IMR-90 (cell line): ENCODE data around the gene EFS. TPM values are rescaled to one million over a fixed set of nuclear protein-coding genes. Genes with fewer than 3 reads are reported as not detected.
A peak's percentile ranks its signal among the peaks of the same experiment; 100 is the strongest.

Experiments used
- ATAC-seq: fragments of 200-7000 bp; cut with Tn5 transposase; 2 replicates; pipeline ENCODE4 v1.9.1; 2020; ENCODE audit warnings: low read depth, mild to moderate bottlenecking, moderate library complexity
- BruUV-seq: library from RNA; stranded (reverse); fragments of 400-500 nt; replicated peaks from 2 replicates; lab custom pipeline; 2021; lab: Mats Ljungman, UMichigan
- CTCF ChIA-PET: fragments of 300-600 bp; formaldehyde crosslinking; extraction: SDS; loops from one replicate; lab custom pipeline; 2021; ENCODE audit warnings: antibody characterized with exemption; lab: Yijun Ruan, JAX
- POLR2A ChIA-PET: fragments of 300-600 bp; sonication (Branson Sonifier 250); formaldehyde crosslinking; loops from one replicate; lab custom pipeline; 2022; ENCODE audit warnings: antibody characterized with exemption; ENCODE audit not compliant: unreplicated experiment; lab: Charles Lee
- DNase-seq: peaks from one replicate; pipeline ENCODE4 v3.0.0; 2013
- H2AFZ ChIP-seq: replicated peaks from 2 replicates; pipeline ENCODE3; 2013; ENCODE audit warnings: low read length, mild to moderate bottlenecking; ENCODE audit not compliant: poor library complexity
- H2AK5ac ChIP-seq: 2 replicates; pipeline ENCODE4 v1.6.1; 2013; ENCODE audit warnings: low read depth, low read length, inconsistent platforms
- H2AK9ac ChIP-seq: replicated peaks from 2 replicates; pipeline ENCODE3; 2013; ENCODE audit warnings: mild to moderate bottlenecking, low read depth, low read length, moderate library complexity; ENCODE audit not compliant: poor library complexity
- H2BK120ac ChIP-seq: 2 replicates; pipeline ENCODE4 v1.6.1; 2013; ENCODE audit warnings: low read depth, low read length, inconsistent platforms
- H2BK15ac ChIP-seq: 3 replicates; pipeline ENCODE4 v1.6.1; 2013; ENCODE audit warnings: low read depth, low read length, inconsistent platforms
- H2BK20ac ChIP-seq: 2 replicates; pipeline ENCODE4 v1.6.1; 2013; ENCODE audit warnings: low read depth, mild to moderate bottlenecking, inconsistent platforms, low read length, moderate library complexity
- H2BK5ac ChIP-seq: 2 replicates; pipeline ENCODE4 v1.6.1; 2013; ENCODE audit warnings: mild to moderate bottlenecking, low read depth, low read length, inconsistent platforms; ENCODE audit not compliant: poor library complexity, severe bottlenecking
- H3K14ac ChIP-seq: replicated peaks from 2 replicates; pipeline ENCODE4 v1.6.1; 2013; ENCODE audit warnings: low read depth, low read length, inconsistent platforms
- H3K18ac ChIP-seq: 2 replicates; pipeline ENCODE4 v1.6.1; 2013; ENCODE audit warnings: low read depth, low read length, control low read depth
- H3K23ac ChIP-seq: 2 replicates; pipeline ENCODE4 v1.6.1; 2013; ENCODE audit warnings: low read depth, low read length, inconsistent platforms
- H3K27ac ChIP-seq: 2 replicates; pipeline ENCODE4 v1.5.1; 2013; ENCODE audit warnings: mild to moderate bottlenecking, control low read depth, low read length; ENCODE audit not compliant: insufficient read depth
- H3K27me3 ChIP-seq: 2 replicates; pipeline ENCODE4 v1.6.1; 2013; ENCODE audit warnings: low read length; ENCODE audit not compliant: control insufficient read depth, insufficient read depth
- H3K36me3 ChIP-seq: 2 replicates; pipeline ENCODE4 v1.6.1; 2013; ENCODE audit warnings: low read length, mixed read lengths; ENCODE audit not compliant: control insufficient read depth, insufficient read depth
- H3K4ac ChIP-seq: 2 replicates; pipeline ENCODE4 v1.6.1; 2013; ENCODE audit warnings: low read depth, low read length, inconsistent platforms
- H3K4me1 ChIP-seq: 2 replicates; pipeline ENCODE4 v1.6.1; 2013; ENCODE audit warnings: low read length, mixed read lengths; ENCODE audit not compliant: control insufficient read depth, insufficient read depth
- H3K4me2 ChIP-seq: 2 replicates; pipeline ENCODE4 v1.6.1; 2013; ENCODE audit warnings: low read depth, mild to moderate bottlenecking, control low read depth, low read length, moderate library complexity
- H3K4me3 ChIP-seq: 2 replicates; pipeline ENCODE4 v1.5.1; 2013; ENCODE audit warnings: low read depth, mild to moderate bottlenecking, control low read depth, low read length, moderate library complexity; ENCODE audit not compliant: insufficient read depth
- H3K56ac ChIP-seq: 2 replicates; pipeline ENCODE4 v1.6.1; 2013; ENCODE audit warnings: low read length, inconsistent platforms; ENCODE audit not compliant: insufficient read depth; ENCODE audit errors: extremely low read depth
- H3K79me1 ChIP-seq, 2 experiments: 2 replicates each; pipeline ENCODE4 v1.6.1; 2013; ENCODE audit warnings: low read length in 2 of 2, inconsistent platforms in 1 of 2, low read depth in 1 of 2
- H3K9ac ChIP-seq: 2 replicates; pipeline ENCODE4 v1.6.1; 2013; ENCODE audit warnings: low read depth, low read length, control low read depth
- H3K9me1 ChIP-seq: 2 replicates; pipeline ENCODE4 v1.6.1; 2013; ENCODE audit warnings: low read length, inconsistent platforms; ENCODE audit not compliant: insufficient read depth
- H3K9me3 ChIP-seq: 2 replicates; pipeline ENCODE4 v1.6.1; 2013; ENCODE audit warnings: low read length; ENCODE audit not compliant: control insufficient read depth, insufficient read depth
- H4K20me1 ChIP-seq: 2 replicates; pipeline ENCODE4 v1.6.1; 2013; ENCODE audit warnings: low read length, inconsistent platforms; ENCODE audit not compliant: insufficient read depth
- H4K5ac ChIP-seq: 2 replicates; pipeline ENCODE4 v1.6.1; 2013; ENCODE audit warnings: mild to moderate bottlenecking, low read depth, low read length, control low read depth
- H4K8ac ChIP-seq, 2 experiments: 2 replicates each; pipeline ENCODE4 v1.6.1; 2013; ENCODE audit warnings: low read depth in 2 of 2, low read length in 2 of 2, control low read depth in 1 of 2, inconsistent platforms in 1 of 2
- H4K91ac ChIP-seq: 2 replicates; pipeline ENCODE4 v1.6.1; 2013; ENCODE audit warnings: low read depth, low read length, inconsistent platforms; ENCODE audit not compliant: insufficient read depth
- CHD1 ChIP-seq: IDR thresholded peaks from 2 replicates; pipeline ENCODE4 v1.6.1; 2012; ENCODE audit warnings: low read depth, low read length, improper control_type of control experiment
- WGBS, 2 experiments: methylation state at CpG; one replicate each; pipeline versions ENCODE4 v1.1.5 to v1.1.7; 2013; ENCODE audit warnings: missing lambda C conversion rate in 2 of 2; ENCODE audit not compliant: insufficient read length in 1 of 2; ENCODE audit errors: extremely low coverage in 2 of 2; 5-methylcytosine and 5-hydroxymethylcytosine counted together
- dilution Hi-C: fragments of 300-500 bp; cut with HindIII; formaldehyde crosslinking; loops from one replicate; pipeline ENCODE4 v1.14.3; 2018; ENCODE audit warnings: low sequenced_read_pairs; ENCODE audit not compliant: unreplicated experiment
- in situ Hi-C: fragments of 300-500 bp; cut with MboI; formaldehyde crosslinking; loops from 3 replicates; pipeline ENCODE4 v1.14.3; 2019; ENCODE audit warnings: low sequenced_read_pairs, inconsistent platforms, mixed read lengths
- intact Hi-C: fragments of 100-400 bp; cut with micrococcal nuclease; formaldehyde crosslinking; loops from 2 replicates; pipeline ENCODE4 v1.10.0; 2022
- polyA plus RNA-seq, 3 experiments: library from polyadenylated mRNA; depleted of rRNA; stranded (reverse); fragments of >200 nt; gene quantifications; 2 replicates each; pipeline ENCODE4 v1.2.3, GENCODE V29; 2012; ENCODE audit warnings: low replicate concordance in 1 of 3
- total RNA-seq: library from RNA; depleted of rRNA; stranded (reverse); fragments of >200 nt; gene quantifications from 2 replicates; pipeline ENCODE4 v1.2.3, GENCODE V29; 2012
- TF ChIP-seq, protein P1 (sequence below): conservative IDR thresholded peaks from 2 replicates; pipeline ENCODE4 v1.5.1; 2012; ENCODE audit warnings: mild to moderate bottlenecking, low read depth, low read length, improper control_type of control experiment

EFS gene
- total and polyA plus RNA-seq, 2 of the 4 experiments (the other 2 are of a cell fraction), result 2.2 to 11.6 TPM

DNA sequence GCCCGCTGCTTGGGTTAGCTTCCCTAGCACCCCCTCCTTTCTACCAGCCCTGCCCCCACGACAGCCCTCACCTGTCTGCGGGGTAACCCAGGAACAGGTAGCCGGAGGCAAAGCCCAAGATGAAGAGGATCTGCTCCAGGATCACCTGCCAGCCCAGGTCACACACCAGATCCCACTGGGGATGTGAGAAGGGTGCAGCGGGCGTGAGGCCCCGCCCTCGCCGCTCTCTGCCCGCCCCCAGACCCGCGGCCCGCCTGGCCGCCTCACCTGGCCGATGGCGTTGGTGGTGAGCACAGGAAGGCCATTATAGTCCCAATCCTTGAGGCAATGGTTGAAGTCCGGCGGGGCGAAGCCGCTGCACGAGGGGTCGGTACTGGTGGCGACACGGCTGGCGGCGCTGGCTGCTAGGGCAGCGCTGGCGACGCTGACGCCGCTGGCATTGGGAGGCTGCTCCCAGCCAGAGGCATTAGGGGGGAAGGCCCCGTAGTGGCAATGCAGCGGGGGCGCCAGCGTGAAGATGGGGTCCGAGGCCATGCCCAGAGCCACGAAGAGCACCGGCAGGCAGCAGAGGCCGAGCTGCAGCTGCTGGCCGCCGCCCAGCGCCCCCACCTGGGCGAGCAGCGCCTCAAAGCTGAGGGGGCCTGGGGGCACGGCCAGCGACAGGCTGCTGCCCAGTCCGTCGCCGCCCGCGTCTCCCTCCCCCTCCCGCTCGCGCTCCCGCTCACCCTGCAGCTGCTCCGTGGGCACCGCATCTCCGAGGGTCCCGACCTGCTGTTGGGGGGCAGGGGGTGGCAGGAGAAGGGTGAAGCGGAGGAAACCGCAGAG is 13.1 kb downstream of the EFS start:
- H3K4me1 ChIP-seq, result peaks cover 3% of the 10 kb centered on the region; the same call in 1 of the 2 replicates
- intact Hi-C loops, result loop anchor here (1.0 kb wide), 2 partner anchors 14 to 24 kb away; no protein-coding TSS in a partner anchor
- peak overlapping the region; percentile 86 for H2AK9ac ChIP-seq
- TF ChIP-seq, protein P1, sequence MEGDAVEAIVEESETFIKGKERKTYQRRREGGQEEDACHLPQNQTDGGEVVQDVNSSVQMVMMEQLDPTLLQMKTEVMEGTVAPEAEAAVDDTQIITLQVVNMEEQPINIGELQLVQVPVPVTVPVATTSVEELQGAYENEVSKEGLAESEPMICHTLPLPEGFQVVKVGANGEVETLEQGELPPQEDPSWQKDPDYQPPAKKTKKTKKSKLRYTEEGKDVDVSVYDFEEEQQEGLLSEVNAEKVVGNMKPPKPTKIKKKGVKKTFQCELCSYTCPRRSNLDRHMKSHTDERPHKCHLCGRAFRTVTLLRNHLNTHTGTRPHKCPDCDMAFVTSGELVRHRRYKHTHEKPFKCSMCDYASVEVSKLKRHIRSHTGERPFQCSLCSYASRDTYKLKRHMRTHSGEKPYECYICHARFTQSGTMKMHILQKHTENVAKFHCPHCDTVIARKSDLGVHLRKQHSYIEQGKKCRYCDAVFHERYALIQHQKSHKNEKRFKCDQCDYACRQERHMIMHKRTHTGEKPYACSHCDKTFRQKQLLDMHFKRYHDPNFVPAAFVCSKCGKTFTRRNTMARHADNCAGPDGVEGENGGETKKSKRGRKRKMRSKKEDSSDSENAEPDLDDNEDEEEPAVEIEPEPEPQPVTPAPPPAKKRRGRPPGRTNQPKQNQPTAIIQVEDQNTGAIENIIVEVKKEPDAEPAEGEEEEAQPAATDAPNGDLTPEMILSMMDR, result peak; percentile 13; the same call in 1 of the 2 replicates
- no peak for TF ChIP-seq CHD1
- no peak overlapping the region for H2BK120ac ChIP-seq
- peak overlapping the region; percentile 68 for H3K9ac ChIP-seq
- peaks cover 6% of the 10 kb centered on the region; the same call in 1 of the 2 replicates for H3K9me1 ChIP-seq
- WGBS, 2 experiments, result 1% methylated on average over 29 of the region's 61 CpGs; no CpG with 5 or more reads in 1 of the 2 experiments
- no peaks in the 10 kb centered on the region for H3K27me3 ChIP-seq
- peak overlapping the region; percentile 54; the same call in 1 of the 2 replicates for H2AK5ac ChIP-seq
- H2BK15ac ChIP-seq, result no peak overlapping the region
- dilution Hi-C loops, result no loop called here
- no peak overlapping the region for H4K5ac ChIP-seq
- no peak overlapping the region for H2BK20ac ChIP-seq
- DNase-seq, result no peak
- in situ Hi-C loops, result no loop called here
- H3K23ac ChIP-seq, result no peak overlapping the region; the same call in 1 of the 2 replicates
- H2BK5ac ChIP-seq, result peak overlapping the region; percentile 29
- peak overlapping the region; percentile 46 for H3K4ac ChIP-seq
- no peak overlapping the region for H4K91ac ChIP-seq
- H3K79me1 ChIP-seq, result peaks cover 0 to 7% of the 10 kb centered on the region in 2 experiments; a peak in 3 of 4 replicates
- peak overlapping the region; percentile 76 for H3K4me3 ChIP-seq
- H3K9me3 ChIP-seq, result no peaks in the 10 kb centered on the region
- H4K20me1 ChIP-seq, result no peaks in the 10 kb centered on the region; the same call in 1 of the 2 replicates
- H4K8ac ChIP-seq, result peak overlapping the region in 1 of 2 experiments; percentile 66; a peak in 1 of 4 replicates
- ATAC-seq, result peak; percentile 48
- CTCF ChIA-PET, result interaction anchor here (0.7 to 1.2 kb wide), 4 partner anchors 9 to 43 kb away, joined by 3 to 8 read pairs (median 4); no protein-coding TSS in a partner anchor
- POLR2A ChIA-PET, result no interaction called here
- peak overlapping the region; percentile 63 for H3K27ac ChIP-seq
- peak overlapping the region; percentile 75 for H3K4me2 ChIP-seq
- no TSS peak for BruUV-seq
- no peak overlapping the region; the same call in 1 of the 2 replicates for H3K14ac ChIP-seq
- H3K36me3 ChIP-seq, result peaks cover 20% of the 10 kb centered on the region
- H3K56ac ChIP-seq, result no peak overlapping the region
- H2AFZ ChIP-seq, result peak overlapping the region; percentile 96
- H3K18ac ChIP-seq, result no peak overlapping the region
